Panc1 (cell line): ENCODE data around the gene PAK3. TPM values are rescaled to one million over a fixed set of nuclear protein-coding genes. Genes with fewer than 3 reads are reported as not detected.

Experiments used
- ATAC-seq: fragments of 200-7000 bp; cut with Tn5 transposase; 2 replicates; pipeline ENCODE4 v1.9.1; 2020; ENCODE audit warnings: mild to moderate bottlenecking, moderate library complexity
- BruUV-seq: library from RNA; stranded (reverse); fragments of 400-500 nt; replicated peaks from 2 replicates; lab custom pipeline; 2021; lab: Mats Ljungman, UMichigan
- CTCF ChIA-PET: fragments of 300-600 bp; sonication (Branson Sonifier 250); formaldehyde crosslinking; loops from one replicate; lab custom pipeline; 2022; ENCODE audit warnings: antibody characterized with exemption; lab: Charles Lee
- POLR2A ChIA-PET: fragments of 300-600 bp; sonication (Branson Sonifier 250); formaldehyde crosslinking; loops from one replicate; lab custom pipeline; 2022; ENCODE audit warnings: antibody characterized with exemption; lab: Charles Lee
- DNase-seq: peaks from one replicate; pipeline ENCODE4 v3.0.0-alpha.2; 2010; ENCODE audit warnings: low read depth, low spot score
- H3K27ac ChIP-seq: 2 replicates; pipeline ENCODE4 v1.5.1; 2011; ENCODE audit warnings: mild to moderate bottlenecking, low read length, inconsistent platforms
- H3K27me3 ChIP-seq: fragments of 200-500 bp; sonication (Bioruptor generic); 2 replicates; pipeline ENCODE4 v1.6.0; 2014; ENCODE audit warnings: low read length, inconsistent platforms; ENCODE audit not compliant: control insufficient read depth, insufficient read depth
- H3K36me3 ChIP-seq: fragments of 200-500 bp; sonication (Bioruptor generic); 2 replicates; pipeline ENCODE4 v1.5.1; 2014; ENCODE audit warnings: inconsistent platforms, mild to moderate bottlenecking, low read length, moderate library complexity; ENCODE audit not compliant: control insufficient read depth, insufficient read depth
- H3K4me1 ChIP-seq: 2 replicates; pipeline ENCODE4 v1.5.1; 2011; ENCODE audit warnings: inconsistent platforms, mild to moderate bottlenecking, low read length, moderate library complexity; ENCODE audit not compliant: control insufficient read depth, insufficient read depth
- H3K4me3 ChIP-seq, 2 experiments: 2 replicates each; pipeline ENCODE4 v1.5.1; 2011 to 2012; ENCODE audit warnings: low read depth in 2 of 2, low read length in 2 of 2, mild to moderate bottlenecking in 2 of 2, inconsistent platforms in 1 of 2, moderate library complexity in 1 of 2
- H3K9me3 ChIP-seq: fragments of 200-500 bp; sonication (Bioruptor generic); 2 replicates; pipeline ENCODE4 v1.5.1; 2014; ENCODE audit warnings: low read depth, mild to moderate bottlenecking, inconsistent platforms, low read length, moderate library complexity; ENCODE audit not compliant: control insufficient read depth, insufficient read depth
- POLR2AphosphoS5 ChIP-seq: IDR thresholded peaks from 2 replicates; pipeline ENCODE4 v1.6.1; 2012; ENCODE audit warnings: mild to moderate bottlenecking, low read depth, low read length, moderate library complexity
- SIN3A ChIP-seq: IDR thresholded peaks from 2 replicates; pipeline ENCODE4 v1.6.1; 2012; ENCODE audit warnings: low read depth, mild to moderate bottlenecking, low read length, moderate library complexity, borderline replicate concordance; ENCODE audit not compliant: insufficient read depth
- TCF7L2 ChIP-seq: IDR thresholded peaks from 2 replicates; pipeline ENCODE4 v1.6.1; 2011; ENCODE audit warnings: mild to moderate bottlenecking, low read depth, low read length, inconsistent platforms
- in situ Hi-C: cut with HindIII; loops from 2 replicates; pipeline ENCODE4 v1.10.0; 2016; ENCODE audit warnings: low sequenced_read_pairs, low pct_unique_long_range_greater_than_20kb
- intact Hi-C: fragments of 100-400 bp; cut with micrococcal nuclease; formaldehyde crosslinking; loops from one replicate; pipeline ENCODE4 v1.10.0; 2022; ENCODE audit not compliant: unreplicated experiment
- total RNA-seq: library from RNA; stranded (reverse); gene quantifications from one replicate; pipeline ENCODE4 v1.2.1, GENCODE V29; 2021; ENCODE audit not compliant: unreplicated experiment
- TF ChIP-seq, protein P1 (sequence below): fragments of 450-650 bp; IDR thresholded peaks from 2 replicates; pipeline ENCODE4 v1.5.1; 2017; ENCODE audit warnings: mild to moderate bottlenecking
- TF ChIP-seq, protein P2 (sequence below), 2 experiments: IDR thresholded peaks; 2 replicates each; pipeline ENCODE4 v1.6.1; 2011 to 2012; ENCODE audit warnings: low read depth in 2 of 2, control low read depth in 1 of 2, low read length in 1 of 2, mild to moderate bottlenecking in 1 of 2, moderate library complexity in 1 of 2; ENCODE audit not compliant: insufficient read depth in 1 of 2

PAK3 gene
- total RNA-seq, 1 experiment from 2014 or later: 0.15 TPM

DNA sequence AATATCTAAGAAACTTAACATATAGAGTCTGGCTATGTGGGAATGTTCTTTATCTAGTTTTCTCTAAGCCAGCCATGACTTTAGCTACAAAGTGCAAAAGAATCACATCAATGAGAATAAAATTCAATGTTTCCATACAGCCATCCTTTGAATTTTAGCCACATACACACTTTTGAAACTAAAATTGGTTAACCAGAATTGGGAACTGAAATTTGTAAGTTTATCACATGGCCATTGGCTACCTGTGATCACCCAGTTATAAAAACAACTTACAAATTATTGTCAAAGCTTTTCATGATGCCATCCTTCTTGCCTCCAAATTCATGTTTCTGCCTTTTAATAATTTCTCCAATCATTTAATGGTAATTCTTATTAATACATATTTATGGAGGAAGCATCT, 49.9 kb downstream of the PAK3 start:
- no peaks in the 10 kb centered on the region for H3K9me3 ChIP-seq
- ATAC-seq (no peak), DNase-seq (no peak)
- no peaks in the 10 kb centered on the region for H3K4me1 ChIP-seq
- intact Hi-C loops: no loop called here
- H3K27me3 ChIP-seq: no peaks in the 10 kb centered on the region
- H3K36me3 ChIP-seq: no peaks in the 10 kb centered on the region
- no peak overlapping the region for H3K4me3 ChIP-seq
- POLR2A ChIA-PET: no interaction called here
- CTCF ChIA-PET: no interaction called here
- TF ChIP-seq, protein P1, sequence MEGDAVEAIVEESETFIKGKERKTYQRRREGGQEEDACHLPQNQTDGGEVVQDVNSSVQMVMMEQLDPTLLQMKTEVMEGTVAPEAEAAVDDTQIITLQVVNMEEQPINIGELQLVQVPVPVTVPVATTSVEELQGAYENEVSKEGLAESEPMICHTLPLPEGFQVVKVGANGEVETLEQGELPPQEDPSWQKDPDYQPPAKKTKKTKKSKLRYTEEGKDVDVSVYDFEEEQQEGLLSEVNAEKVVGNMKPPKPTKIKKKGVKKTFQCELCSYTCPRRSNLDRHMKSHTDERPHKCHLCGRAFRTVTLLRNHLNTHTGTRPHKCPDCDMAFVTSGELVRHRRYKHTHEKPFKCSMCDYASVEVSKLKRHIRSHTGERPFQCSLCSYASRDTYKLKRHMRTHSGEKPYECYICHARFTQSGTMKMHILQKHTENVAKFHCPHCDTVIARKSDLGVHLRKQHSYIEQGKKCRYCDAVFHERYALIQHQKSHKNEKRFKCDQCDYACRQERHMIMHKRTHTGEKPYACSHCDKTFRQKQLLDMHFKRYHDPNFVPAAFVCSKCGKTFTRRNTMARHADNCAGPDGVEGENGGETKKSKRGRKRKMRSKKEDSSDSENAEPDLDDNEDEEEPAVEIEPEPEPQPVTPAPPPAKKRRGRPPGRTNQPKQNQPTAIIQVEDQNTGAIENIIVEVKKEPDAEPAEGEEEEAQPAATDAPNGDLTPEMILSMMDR: no peak
- no peak for TF ChIP-seq TCF7L2
- TF ChIP-seq SIN3A: no peak
- TF ChIP-seq, protein P2, sequence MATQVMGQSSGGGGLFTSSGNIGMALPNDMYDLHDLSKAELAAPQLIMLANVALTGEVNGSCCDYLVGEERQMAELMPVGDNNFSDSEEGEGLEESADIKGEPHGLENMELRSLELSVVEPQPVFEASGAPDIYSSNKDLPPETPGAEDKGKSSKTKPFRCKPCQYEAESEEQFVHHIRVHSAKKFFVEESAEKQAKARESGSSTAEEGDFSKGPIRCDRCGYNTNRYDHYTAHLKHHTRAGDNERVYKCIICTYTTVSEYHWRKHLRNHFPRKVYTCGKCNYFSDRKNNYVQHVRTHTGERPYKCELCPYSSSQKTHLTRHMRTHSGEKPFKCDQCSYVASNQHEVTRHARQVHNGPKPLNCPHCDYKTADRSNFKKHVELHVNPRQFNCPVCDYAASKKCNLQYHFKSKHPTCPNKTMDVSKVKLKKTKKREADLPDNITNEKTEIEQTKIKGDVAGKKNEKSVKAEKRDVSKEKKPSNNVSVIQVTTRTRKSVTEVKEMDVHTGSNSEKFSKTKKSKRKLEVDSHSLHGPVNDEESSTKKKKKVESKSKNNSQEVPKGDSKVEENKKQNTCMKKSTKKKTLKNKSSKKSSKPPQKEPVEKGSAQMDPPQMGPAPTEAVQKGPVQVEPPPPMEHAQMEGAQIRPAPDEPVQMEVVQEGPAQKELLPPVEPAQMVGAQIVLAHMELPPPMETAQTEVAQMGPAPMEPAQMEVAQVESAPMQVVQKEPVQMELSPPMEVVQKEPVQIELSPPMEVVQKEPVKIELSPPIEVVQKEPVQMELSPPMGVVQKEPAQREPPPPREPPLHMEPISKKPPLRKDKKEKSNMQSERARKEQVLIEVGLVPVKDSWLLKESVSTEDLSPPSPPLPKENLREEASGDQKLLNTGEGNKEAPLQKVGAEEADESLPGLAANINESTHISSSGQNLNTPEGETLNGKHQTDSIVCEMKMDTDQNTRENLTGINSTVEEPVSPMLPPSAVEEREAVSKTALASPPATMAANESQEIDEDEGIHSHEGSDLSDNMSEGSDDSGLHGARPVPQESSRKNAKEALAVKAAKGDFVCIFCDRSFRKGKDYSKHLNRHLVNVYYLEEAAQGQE (IDR thresholded peaks at IDR 0.05; ENCODE audit: insufficient read depth in 1 of 2, low read depth in 2 of 2, low read length in 1 of 2): no peak
- TF ChIP-seq POLR2AphosphoS5: no peak
- BruUV-seq: no TSS peak
- in situ Hi-C loops: no loop called here
- H3K27ac ChIP-seq: no peak overlapping the region

DNA sequence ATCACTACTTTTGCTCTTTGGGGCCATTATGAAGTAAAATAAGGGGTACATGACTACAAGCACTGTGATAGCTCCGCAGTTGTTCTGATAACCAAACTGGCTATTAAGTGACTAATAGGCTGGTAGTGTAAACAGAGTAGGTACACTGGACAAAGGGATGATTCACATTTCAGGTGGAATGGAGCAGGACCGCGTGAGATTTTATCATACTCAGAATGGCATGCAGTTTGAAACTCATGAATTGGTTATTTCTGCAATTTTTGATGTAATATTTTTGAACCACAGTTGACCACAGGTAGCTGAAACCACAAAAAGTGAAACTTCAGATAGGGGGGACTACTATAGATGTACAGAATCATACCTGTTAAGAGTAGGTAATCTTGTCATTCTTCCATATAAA, 55.8 kb downstream of the PAK3 start:
- Histone ChIP-seq H3K27ac (no peak overlapping the region), H3K4me1 (no peaks in the 10 kb centered on the region), H3K9me3 (no peaks in the 10 kb centered on the region), H3K27me3 (no peaks in the 10 kb centered on the region), H3K4me3 (no peak overlapping the region), H3K36me3 (no peaks in the 10 kb centered on the region)
- ATAC-seq (no peak), DNase-seq (no peak)
- no peak for TF ChIP-seq TCF7L2
- TF ChIP-seq SIN3A: no peak
- TF ChIP-seq POLR2AphosphoS5: no peak
- TF ChIP-seq, protein P1: no peak
- TF ChIP-seq, protein P2 (IDR thresholded peaks at IDR 0.05; ENCODE audit: insufficient read depth in 1 of 2, low read depth in 2 of 2, low read length in 1 of 2): no peak
- CTCF ChIA-PET: no interaction called here
- no TSS peak for BruUV-seq
- intact Hi-C loops: no loop called here
- POLR2A ChIA-PET: no interaction called here
- in situ Hi-C loops: no loop called here
